ENCODE measurements around the gene YPEL1.
"Not testable (repeated sequence)": the region's sequence is repeated elsewhere in the genome, so short reads cannot be mapped to it uniquely, and the experiment has no call there.

Gene YPEL1

DNA sequence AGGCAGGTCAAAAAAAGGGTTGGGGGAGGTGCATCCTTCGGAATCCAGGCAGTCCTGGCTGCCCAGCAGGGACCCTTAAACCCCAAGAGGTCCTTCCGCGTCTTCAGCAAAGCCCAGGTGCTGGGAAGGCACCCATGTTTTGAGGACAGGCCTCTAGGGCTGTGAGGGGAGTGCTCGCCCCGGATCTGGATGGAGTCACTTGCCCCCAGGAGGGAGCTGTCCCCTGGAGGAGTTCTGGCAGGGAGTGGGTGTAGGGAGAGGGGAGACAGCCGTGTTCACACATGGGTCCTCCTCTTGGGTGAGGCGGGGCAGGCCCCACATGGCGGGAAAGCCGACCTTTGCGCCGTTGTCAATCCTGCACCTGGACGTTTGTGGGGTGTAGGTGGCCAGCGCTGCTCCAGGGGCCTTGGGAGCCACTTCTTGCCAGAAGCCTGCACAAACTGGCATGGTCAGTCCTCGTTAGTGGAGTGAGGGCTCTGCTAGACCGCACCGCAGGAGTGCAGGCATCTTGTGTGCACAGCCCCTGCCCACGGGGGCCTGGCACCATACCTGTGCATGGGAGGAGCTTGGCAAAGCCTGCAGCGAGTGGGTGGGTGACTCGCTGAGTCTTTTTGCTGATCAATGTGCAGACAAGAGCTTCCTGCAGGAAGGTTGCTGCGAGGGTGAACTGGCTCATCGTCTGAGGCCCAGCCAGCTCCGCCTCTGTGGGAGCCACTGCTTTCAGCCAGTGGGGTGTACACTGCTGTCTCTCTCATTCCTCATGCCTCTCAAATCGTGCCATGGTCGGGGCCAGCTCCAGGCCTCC lies 53.8 kb downstream of the YPEL1 start:
- no peak for DNase-seq

DNA sequence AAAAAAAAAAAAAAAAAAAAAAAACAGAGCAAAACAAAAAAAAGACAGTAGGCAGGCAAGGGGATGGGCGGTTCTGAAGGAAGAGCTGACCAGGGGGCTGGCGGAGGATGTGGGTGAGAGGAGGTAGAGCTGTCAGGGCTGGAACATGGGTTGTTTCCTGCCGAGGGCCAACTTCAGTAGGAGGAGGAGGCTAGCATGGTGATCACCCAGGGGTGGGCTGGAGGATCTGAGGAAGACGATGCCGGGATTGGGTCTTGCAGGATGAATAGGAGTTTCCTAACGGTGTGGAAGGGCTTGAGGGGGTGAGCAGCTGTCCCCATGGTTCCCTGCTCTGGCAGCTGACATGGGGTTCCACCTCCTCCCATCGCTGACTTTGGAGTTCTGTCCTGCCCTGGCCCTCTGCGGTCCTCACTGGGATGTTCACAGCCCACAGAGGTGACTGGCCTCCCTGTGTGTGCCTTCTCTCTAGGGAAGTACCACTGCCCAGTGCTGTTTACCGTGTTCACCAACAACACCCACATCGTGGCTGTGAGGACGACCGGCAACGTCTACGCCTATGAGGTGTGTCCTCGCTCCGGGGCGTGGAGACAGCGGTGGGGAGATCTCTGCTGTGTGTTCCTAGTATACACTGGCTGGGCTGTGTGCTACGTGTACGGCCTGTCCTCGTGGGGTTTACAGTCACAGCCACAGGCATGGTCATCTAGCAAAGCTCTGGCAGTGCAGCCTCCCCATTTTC lies 54.6 kb downstream of the YPEL1 start:
- no peak for DNase-seq

DNA sequence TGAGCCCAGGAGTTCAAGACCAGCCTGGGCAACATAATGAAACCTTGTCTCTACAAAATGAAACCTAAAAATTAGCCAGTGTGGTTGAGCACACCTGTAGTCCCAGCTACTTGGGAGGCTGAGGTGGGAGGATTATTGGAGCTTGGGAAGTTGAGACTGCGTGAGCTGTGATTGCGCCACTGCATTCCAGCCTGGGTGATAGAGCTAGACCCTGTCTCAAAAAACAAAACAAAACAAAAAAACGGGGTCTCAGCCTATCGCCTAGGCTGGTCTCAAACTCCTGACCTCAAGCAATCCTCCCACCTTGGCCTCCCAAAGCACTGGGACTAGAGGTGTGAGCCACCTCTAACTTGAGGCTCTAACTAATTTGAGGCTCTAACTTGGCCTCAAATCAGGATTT lies 56.2 kb downstream of the YPEL1 start:
- DNase-seq = no peak

DNA sequence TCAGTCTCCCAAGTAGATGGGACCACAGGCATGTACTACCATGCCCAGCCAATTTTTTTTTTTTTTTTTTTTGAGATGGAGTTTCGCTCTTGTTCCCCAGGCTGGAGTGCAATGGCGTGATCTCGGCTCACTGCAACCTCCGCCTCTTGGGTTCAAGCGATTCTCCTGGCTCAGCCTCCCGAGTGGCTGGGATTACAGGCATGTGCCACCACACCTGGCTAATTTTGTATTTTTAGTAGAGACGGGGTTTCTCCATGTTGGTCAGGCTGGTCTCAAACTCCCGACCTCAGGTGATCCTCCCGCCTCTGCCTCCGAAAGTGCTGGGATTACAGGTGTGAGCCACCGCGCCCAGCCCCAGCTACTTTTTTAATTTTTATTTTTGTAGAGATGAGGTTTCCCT lies 56.8 kb downstream of the YPEL1 start:
- not testable (repeated sequence) for DNase-seq

DNA sequence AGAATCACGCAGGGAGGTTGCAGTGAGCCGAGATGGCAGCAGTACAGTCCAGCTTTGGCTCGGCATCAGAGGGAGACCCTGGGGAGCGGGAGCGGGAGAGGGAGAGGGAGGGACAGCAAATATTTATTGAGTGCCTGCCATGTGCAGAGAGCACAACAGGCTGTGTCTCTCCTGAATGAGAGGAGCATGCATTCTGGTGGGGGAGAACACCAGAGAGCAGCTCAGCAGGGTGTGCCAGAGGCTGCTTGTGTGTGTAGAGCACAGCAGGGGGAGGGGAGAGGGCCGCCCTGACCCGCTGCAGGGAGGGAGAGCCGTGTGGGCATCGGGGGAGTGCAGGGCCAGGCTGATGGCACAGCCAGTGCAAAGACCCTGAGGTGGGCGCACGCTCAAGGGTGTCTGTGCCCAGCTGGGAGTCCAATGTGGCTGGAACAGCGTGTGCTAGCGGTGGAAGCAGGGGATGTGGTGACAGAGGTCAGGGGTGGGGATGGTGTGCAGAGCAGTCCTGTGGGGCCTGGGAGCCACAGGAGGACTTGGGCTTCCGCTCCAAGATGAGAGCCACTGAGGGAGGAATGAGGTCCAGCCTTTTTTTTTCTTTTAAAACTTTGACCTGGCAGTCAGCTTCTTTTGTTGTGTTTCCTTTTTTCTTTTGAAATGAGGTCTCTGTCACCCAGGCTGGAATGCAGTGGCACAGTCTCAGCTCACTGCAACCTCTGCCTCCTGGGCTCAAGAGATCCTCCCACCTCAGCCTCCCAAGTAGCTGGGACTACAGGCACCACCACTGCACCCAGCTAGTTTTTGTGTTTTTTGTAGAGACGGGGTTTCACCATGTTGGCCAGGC lies 57.8 kb downstream of the YPEL1 start:
- no peak for DNase-seq

DNA sequence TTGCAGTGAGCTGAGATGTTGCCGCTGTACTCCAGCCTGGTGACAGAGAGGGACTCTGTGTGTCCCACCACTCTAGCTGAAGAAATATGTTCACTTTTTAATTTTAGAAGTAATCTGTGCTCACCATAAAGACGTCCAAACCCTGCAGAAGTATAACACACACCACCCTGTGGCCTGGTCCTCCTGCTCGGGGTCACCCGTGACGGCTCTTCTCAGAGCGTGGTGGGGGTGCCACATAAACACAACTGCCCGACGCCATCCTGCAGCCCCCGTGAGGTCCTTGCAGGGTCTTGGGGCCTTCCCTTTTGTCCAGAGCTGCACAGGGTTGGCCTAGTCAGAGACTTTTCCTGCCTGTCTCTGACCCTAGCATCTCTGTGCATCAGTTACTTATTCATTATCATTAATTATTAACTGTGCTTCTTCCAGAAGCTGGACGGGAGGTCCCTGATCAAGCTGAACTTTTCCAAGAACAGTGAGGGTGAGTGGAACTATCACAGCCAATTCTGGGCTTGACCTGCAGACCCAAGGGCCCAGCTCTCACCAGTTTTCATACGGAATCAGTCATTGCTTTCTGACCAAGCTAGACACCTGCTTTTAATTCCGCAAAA lies 60.9 kb downstream of the YPEL1 start:
- no peak for DNase-seq

DNA sequence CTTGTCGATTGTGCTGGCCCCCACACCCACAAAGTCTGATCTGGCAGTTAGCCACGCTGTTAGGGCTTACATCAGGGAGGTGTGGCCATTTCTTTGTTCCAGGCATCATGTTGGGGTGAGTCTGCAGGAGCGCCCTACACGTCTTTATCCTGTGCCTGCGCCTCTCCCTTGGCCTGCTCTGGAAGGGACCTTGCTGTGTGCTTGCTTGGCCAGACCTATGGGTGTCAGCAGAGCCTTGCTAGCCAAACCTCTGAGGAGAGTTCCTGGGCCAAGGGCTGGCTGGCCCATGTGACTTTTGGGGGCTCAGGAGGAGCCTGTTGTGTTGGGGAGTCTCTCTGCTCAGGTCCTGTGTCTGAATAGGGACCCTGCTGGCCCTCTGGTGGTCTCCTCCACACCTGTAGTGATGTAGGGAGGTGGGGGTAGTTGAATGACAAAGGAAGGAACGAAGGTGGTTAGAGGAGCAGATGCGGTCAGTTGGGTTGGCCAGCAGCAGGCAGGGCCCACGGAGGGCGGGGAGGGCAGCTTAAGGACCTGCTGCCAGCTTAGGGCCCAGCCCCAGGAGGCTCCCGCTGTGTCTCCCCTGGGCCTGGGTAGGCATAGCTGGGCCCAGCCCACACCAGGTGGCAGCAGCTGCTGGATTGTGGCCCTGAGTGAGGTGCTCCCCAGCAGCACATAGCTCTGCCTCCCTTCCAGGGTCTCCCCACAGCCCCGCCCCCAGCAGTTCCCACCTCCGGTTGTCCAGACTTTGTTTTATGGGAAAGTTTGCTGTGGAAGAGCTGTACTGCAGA lies 61.9 kb downstream of the YPEL1 start:
- no peak for DNase-seq

DNA sequence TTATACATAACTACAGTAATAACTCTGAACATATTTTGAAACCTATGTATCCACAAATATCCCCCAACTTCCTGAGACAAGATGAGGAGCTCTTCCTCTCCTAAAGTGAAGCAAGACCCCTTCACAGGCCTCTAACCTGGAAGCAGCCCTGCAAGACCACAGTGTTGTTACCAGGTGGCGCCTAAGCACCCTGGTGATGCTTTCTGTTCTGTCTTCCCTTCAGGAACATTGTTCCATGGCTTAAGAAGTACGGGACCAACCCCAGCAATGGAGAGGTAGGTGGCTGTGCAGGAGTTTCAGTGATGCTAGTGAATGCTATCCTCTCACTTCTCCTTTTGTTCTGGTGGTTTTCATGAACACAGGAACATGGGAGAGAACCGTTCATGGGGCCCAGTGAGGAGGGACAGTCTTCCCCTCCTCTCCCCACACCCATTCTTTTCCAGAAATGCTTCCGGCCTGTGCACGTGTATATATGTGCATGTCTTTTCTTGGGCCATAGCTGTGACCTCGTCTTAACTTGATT lies 63.4 kb downstream of the YPEL1 start:
- DNase-seq = no peak

DNA sequence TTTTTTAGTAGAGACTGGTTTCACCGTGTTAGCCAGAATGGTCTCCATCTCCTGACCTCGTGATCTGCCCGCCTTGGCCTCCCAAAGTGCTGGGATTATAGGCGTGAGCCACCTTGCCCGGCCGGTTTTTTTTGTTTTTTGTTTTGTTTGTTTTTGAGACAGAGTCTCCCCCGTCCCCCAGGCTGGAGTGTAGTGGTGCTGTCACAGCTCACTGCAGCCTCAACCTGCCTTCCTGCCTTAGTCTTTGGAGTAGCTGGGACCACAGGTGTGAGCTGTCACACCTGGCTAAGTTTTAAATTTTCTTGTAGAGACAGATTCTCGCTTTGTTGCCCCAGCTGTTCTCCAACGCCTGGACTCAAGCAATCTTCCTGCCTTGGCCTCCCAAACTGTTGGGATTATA lies 66.6 kb downstream of the YPEL1 start:
- no peak for DNase-seq

DNA sequence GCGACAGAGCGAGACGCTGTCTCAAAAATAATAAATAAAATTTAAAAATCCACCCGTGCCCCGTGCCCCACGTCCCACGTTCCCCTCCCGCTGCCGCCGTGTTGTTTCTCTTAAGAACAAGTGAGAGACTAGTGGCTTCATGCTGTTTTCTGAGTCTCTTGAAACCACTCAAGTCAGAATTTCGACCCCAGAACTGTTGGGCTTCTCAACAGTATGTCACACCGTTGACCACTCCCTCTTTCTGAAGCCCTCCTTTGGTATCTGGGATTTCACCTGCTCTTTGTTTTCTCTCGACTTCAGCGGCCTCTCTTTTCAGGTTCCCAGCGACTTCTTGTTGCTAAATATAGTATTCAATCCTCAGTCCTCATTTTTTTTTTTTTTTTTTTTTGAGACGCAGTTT lies 68.8 kb downstream of the YPEL1 start:
- DNase-seq = no peak

DNA sequence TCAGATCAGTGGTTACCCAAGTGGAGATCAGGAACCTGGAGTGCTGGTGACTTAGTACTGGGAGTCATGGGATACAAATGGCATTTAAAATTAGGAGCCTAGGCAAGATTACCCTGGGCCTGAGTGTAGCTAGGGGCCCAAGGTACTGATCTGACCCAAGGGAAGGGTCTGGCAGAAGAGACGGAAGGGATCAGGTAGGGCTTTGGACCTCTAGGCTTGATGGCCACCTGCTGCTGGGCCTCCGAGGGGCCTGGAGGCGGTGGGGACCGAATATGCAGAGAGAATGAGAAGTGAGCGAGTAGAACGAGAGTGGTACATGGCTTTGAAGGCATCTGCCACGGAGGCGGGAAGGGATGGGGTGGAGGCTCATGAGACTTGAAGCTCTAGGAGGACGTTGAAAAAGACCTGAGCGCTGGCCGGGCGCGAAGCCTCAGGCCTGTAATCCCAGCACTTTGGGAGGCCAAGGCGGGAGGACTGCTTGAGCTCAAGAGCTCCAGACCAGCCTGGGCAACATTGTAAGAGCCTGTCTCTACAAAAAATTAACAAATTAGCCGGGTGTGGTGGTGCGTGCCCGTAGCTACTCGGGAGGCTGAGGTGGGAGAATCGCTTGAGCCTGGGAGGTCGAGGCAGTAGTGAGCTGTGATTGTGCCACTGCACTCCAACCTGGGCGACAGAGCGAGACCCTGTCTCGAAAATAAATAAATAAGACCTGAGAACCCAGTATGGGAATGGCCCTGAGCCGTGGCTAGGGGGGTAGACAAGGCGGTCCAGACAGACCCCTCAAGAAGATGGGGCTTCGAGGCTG lies 70.3 kb downstream of the YPEL1 start:
- DNase-seq = no peak

DNA sequence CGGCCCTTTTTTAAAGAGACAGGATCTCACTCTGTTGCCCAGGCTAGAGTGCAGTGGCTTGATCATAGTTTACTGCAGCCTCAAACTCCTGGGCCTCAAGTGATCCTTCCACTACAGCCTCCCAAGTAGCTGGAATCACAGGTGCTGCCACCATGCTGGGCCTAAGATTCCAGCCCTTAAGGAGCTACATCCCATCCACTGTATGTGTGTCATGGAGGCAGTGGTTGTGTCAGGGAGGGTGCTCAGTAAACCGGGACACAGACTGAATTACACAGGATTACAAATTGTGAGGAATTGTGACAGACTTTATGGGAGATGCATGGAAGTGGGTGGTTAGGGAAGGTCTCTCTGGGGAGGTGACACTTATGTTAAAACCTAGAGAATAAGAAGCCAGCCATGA lies 71.9 kb downstream of the YPEL1 start:
- DNase-seq = no peak

DNA sequence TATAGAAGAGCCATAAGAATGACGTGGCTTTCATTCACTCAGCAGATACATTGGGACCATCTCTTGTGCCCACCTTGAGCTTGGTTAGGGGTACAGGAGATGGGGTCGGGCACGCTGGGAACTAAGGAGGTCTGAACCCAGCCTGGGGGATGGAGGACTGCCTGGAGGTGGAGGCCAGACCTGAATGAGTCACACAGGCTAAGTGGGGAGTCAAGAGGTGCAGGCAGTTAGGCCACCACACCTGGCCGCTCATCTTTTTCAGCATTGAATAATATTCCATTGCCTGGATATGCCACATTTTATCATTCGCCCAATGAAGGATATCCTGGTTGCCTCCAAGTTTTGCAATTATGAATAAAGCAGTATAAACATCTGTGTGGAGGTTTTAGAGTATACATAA lies 73.6 kb downstream of the YPEL1 start:
- no peak for DNase-seq

DNA sequence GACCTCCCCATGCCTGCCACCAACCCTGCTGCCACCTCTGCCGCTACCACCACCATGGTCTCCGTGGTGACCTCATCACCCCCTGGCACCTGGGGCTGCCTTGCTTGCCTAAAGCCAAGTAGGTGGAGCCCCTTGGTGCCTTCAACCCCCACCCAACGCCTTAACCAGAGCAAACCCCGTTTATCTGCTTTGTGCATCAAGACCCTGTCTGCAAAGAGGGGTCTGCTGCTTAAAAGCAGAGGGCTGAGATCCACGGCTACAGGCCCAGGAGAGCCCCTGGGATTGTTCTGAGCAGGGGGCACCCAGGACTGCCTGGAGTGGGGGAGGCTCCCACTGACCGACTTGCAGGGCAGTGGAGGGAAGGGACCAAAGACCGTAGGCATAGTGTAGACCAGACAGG lies 74.7 kb downstream of the YPEL1 start:
- no peak for DNase-seq

DNA sequence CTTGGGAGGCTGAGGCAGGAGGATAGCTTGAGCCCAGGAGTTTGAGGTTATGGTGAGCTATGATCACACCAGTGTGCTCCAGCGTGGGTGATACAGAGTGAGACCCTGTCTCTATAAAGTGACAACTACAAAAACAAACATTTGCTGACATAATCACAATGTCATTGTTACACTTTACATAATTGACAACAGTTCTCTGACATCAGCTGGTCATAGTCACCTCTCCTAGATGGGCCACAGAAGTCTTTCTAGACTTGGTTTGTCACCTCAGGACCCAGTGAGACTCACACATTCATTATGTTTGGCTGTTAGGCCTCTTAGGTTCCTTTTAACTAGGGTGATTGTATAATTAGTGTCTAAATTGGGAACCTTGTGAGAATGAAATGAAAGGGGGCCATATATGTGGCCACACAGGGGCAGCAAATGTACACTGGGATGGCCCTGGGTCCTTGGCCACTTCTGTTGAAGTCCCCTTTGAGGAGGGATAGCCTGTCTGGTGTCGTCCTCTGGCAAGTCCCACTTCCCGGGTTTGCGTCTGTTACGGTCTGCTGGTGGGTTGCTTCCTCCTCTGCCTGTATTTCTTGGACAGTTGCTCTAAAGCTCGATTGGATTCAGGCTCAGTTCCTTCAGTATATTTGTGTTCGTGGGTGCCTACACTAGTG lies 75.6 kb downstream of the YPEL1 start:
- DNase-seq = no peak

DNA sequence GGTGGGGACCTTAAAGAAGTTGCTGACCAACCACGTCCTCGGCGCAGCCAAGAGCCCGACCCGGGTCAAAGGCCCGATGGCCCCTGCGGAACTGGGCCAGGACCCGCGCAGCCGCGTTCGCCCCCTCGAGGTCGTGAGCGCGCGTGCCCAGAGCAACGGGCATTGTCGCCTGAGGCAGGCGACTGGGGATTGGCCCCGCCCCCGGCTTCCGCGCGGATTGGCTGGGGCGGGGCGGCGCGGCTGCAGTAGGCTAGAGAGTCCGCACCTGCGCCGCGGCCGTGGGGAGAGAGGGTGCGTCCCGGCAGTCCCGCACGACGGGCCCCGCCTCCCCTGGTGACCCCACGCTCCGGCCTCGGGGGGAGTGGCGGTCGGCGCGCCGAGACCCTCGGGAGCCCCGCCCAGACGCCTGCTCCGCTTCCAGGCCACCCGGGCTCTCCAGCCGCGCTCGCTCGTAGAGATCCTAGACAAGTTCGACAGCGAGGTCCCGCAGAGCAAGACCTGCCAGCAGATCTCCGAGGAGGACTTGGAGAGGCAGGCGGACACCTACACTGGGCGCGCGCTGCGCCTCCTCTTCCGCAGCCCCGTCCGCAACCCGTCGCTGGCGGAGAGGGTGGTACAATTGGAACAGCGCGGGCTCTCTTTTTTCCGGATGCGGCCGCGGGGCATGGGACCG lies 78.1 kb downstream of the YPEL1 start:
- peak; percentile 53 for DNase-seq

DNA sequence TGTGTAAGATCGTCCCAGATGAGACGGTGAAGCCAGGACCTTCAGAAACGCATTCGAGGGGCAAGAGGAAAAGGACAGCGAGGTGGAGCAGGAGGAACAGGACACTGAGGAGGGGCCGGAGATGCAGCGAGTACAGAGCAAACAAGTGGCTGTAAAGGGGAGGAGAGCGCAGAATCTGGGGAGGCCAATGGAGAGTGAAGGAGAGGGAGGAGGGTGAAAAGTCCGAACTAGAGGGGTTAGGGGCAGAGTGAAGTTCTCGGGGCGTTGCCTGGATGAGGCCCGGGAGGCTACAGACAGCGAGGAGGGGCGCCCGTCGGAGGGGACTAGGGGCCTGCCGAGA lies 78.6 kb downstream of the YPEL1 start:
- DNase-seq = no peak

DNA sequence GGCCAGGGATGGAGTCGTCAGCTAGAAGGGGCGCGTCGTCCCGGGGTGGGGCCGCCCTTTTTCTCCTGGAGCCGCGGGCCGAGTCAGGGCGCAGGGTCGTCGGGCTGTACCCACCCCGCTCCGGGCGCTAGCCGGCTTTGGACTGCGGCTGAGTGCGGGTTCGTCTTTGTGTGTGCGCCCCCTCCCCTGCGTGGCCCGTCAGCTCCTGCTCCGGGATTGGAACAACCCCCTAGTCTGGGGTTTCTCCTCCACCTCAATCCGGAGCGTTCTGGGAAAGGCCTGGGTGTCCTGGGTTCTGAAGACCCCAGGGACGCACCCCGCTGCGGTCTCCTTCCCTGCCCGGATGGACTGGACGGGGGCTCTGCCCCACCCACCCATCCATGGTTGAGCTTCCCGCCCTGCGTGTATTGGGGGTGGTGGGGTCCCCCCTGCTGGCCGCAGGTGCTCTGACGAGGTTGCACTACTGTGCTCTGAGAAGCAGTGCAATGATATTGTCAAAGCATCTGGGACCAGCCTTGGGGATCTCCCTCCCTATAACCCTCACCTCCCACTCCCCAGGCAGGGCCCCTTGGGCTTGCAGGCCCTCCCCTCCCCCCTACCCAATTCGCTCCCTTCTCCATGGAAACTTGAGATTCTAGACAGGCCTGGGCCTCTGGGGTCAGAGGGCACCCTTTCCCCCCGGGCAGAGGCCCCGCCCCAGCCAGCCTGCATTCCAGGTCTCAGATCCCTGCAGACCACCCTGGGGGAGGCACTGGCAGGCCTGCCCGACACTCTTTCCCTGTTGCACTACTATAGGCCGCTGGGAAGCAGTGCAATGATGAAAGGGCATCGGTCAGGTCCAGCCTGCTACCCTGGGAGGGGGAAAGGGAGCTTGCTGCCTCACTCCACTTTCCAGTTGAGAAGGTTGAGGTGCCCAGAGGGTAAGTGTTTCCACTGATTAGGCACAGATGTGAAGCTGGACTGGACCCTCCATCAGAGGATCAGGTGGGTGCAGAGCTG lies 82.7 kb downstream of the YPEL1 start:
- no peak for DNase-seq

DNA sequence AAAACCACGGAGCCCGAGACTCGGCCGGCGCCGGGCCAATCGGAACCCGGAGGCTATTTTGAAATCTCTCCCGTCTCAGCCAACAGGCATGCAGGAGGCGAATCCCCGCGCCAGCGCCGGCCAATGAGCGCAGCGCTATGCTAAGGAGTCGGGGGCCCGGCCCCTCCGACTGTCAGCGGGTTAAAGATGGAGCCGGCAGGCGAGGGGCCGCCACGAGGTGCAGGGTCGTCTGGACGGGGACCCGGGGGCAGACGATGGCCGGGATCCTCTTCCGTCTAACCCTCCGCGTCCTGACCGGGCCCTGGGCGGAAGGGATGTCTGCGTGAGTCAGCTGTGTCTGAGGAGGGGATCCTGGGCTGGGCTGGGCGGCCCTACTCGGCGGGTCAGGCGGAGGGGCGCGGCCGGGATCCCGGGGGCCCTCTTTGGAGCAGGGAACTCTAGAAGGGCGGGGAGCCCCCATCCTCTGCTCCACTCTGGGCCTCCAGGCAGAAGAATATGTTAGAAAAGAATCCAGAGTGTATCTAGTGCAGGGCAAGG lies 83.5 kb downstream of the YPEL1 start:
- peak; percentile 73 for DNase-seq

Data from NCI-H526 treated with DMSO at 0.1 percent for 48 hours (cell line).